Measurements from ENCODE around the gene NYNRIN. TPM values are rescaled to one million over a fixed set of nuclear protein-coding genes. Genes with fewer than 3 reads are reported as not detected.
"Not testable (repeated sequence)": the region's sequence is repeated elsewhere in the genome, so short reads cannot be mapped to it uniquely, and the experiment has no call there.

NYNRIN gene
- total RNA-seq (1 to 10 TPM; 2.1 to 9.0 (median 4.3) TPM), polyA plus RNA-seq (1 to 10 TPM; 2.7 to 5.6 TPM)

- 5 to 7% methylated on average over 23 to 55 of the region's 57 CpGs for WGBS, 2 donors
- Histone ChIP-seq H3K36me3 (no peaks in the 10 kb centered on the region), H3K4me1 (peaks cover 0 to 21% (median 13%) of the 10 kb centered on the region in 3 donors), H3K4me3 (peak within 1 kb of the TSS; percentile 29 to 80 (median 57)), H3K9me3 (no peaks in the 10 kb centered on the region), H3K27ac (peak within 1 kb of the TSS in 3 of 4 donors; percentile 39 to 58 (median 41)), H3K27me3 (no peaks in the 10 kb centered on the region)
- DNase-seq, result peak in 4 of 6 donors; percentile 27 to 79 (median 52)
- intact Hi-C loops (cut with DNase I), result no loop called here
- no peak for FAIRE-seq
- peak; percentile 72 to 82 (median 80) for ATAC-seq
- TF ChIP-seq, protein P1, sequence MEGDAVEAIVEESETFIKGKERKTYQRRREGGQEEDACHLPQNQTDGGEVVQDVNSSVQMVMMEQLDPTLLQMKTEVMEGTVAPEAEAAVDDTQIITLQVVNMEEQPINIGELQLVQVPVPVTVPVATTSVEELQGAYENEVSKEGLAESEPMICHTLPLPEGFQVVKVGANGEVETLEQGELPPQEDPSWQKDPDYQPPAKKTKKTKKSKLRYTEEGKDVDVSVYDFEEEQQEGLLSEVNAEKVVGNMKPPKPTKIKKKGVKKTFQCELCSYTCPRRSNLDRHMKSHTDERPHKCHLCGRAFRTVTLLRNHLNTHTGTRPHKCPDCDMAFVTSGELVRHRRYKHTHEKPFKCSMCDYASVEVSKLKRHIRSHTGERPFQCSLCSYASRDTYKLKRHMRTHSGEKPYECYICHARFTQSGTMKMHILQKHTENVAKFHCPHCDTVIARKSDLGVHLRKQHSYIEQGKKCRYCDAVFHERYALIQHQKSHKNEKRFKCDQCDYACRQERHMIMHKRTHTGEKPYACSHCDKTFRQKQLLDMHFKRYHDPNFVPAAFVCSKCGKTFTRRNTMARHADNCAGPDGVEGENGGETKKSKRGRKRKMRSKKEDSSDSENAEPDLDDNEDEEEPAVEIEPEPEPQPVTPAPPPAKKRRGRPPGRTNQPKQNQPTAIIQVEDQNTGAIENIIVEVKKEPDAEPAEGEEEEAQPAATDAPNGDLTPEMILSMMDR (IDR thresholded peaks at IDR 0.05), result no peak
These were observed at the start of gene NYNRIN for GRCh38 chr14:24398653-24399446. TSS of gene NYNRIN (plus strand) at chr14:24399003. CDS start at chr14:24399247, 244 bp downstream.

DNA sequence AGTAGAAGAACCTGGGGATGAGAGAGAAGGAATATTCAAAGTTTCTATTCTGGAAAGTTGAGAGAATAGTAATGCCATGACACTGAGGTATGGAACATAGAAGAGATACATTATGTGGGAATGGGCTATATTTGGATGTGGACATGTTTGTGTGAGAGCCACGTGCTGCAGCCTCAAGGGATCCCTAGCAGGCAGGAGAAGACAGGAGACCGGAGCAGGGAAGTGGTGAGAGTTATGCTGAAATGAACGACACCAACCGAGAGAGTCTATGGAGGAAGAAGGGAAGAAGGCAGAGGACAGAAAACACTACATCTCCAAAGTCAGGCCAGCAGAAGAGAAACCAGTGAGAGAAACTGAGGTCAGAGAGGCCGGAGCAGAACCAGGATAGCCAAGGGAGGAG is 49.1 kb upstream of the NYNRIN start:
- ATAC-seq, result no peak
- intact Hi-C loops (cut with DNase I), result no loop called here
- FAIRE-seq, result no peak
- Histone ChIP-seq H3K27me3 (no peaks in the 10 kb centered on the region), H3K9me3 (no peaks in the 10 kb centered on the region), H3K4me3 (no peak overlapping the region), H3K4me1 (no peaks in the 10 kb centered on the region), H3K27ac (no peak overlapping the region), H3K36me3 (no peaks in the 10 kb centered on the region)
- WGBS, 2 donors, result 67 to 79% methylated on average over 5 of the region's 5 CpGs
- no peak for DNase-seq
- TF ChIP-seq, protein P1 (IDR thresholded peaks at IDR 0.05), result no peak

DNA sequence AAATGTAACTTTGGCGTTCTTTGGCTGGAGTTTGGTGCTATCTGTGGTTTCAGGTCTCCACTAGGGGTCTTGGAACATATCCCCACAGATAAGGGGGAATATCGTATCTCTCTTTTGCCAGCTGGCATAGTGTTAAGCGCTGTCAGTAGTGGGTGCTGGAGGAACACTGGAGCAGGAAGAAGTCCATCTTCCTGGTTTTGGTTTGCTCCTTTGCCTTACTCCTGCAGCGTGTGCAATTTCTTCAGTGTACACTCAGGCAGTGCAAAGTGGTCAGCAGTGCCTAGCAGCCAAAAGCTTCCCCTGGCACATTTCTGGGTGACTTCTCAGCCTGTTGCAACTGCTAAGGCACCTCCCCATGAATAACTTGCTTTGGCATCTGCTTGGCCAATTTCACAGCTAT is 47.3 kb upstream of the NYNRIN start:
- H3K4me1 ChIP-seq, result no peaks in the 10 kb centered on the region
- H3K27me3 ChIP-seq, result no peaks in the 10 kb centered on the region
- peak in 3 of 4 donors; percentile 53 to 60 (median 56) for ATAC-seq
- intact Hi-C loops (cut with DNase I), result no loop called here
- FAIRE-seq, result no peak
- TF ChIP-seq, protein P1 (IDR thresholded peaks at IDR 0.05), result no peak
- no peaks in the 10 kb centered on the region for H3K9me3 ChIP-seq
- no peak overlapping the region for H3K4me3 ChIP-seq
- no peak for DNase-seq
- H3K36me3 ChIP-seq, result no peaks in the 10 kb centered on the region
- 20 to 26% methylated on average over 4 of the region's 4 CpGs for WGBS, 2 donors
- no peak overlapping the region for H3K27ac ChIP-seq

- 56 to 82% methylated on average over 4 to 5 of the region's 5 CpGs for WGBS, 2 donors
- no peaks in the 10 kb centered on the region for H3K4me1 ChIP-seq
- TF ChIP-seq, protein P1 (IDR thresholded peaks at IDR 0.05), result no peak
- intact Hi-C loops (cut with DNase I), result no loop called here
- FAIRE-seq (no peak), ATAC-seq (peak in 3 of 4 donors; percentile 38 to 80 (median 72)), DNase-seq (peak in 1 of 6 donors; percentile 31)
- no peak overlapping the region for H3K4me3 ChIP-seq
- no peaks in the 10 kb centered on the region for H3K9me3 ChIP-seq
- H3K36me3 ChIP-seq, result no peaks in the 10 kb centered on the region
- H3K27me3 ChIP-seq, result no peaks in the 10 kb centered on the region
- no peak overlapping the region for H3K27ac ChIP-seq
These were observed 45.0 kb upstream of the NYNRIN start for GRCh38 chr14:24353559-24354481.

- intact Hi-C loops (cut with DNase I); ATAC-seq; H3K9me3 ChIP-seq; H3K27me3 ChIP-seq; DNase-seq; FAIRE-seq; H3K36me3 ChIP-seq; H3K4me1 ChIP-seq; H3K4me3 ChIP-seq; H3K27ac ChIP-seq: not testable (repeated sequence)
- 84 to 92% methylated on average over 3 of the region's 3 CpGs for WGBS, 2 donors
These were observed 44.3 kb upstream of the NYNRIN start for GRCh38 chr14:24354482-24354825.

Measured in pancreas (tissue), 10 donors.